Measurements from ENCODE around the gene SORCS2. TPM values are rescaled to one million over a fixed set of nuclear protein-coding genes. Genes with fewer than 3 reads are reported as not detected.
A peak's percentile ranks its signal among the peaks of the same experiment; 100 is the strongest.

The SORCS2 gene
- total and polyA plus RNA-seq, 2 of the 13 experiments (the other 11 are each of a cell fraction or from before 2014, with no cell fraction given) = 0.82 to 1.0 TPM

DNA sequence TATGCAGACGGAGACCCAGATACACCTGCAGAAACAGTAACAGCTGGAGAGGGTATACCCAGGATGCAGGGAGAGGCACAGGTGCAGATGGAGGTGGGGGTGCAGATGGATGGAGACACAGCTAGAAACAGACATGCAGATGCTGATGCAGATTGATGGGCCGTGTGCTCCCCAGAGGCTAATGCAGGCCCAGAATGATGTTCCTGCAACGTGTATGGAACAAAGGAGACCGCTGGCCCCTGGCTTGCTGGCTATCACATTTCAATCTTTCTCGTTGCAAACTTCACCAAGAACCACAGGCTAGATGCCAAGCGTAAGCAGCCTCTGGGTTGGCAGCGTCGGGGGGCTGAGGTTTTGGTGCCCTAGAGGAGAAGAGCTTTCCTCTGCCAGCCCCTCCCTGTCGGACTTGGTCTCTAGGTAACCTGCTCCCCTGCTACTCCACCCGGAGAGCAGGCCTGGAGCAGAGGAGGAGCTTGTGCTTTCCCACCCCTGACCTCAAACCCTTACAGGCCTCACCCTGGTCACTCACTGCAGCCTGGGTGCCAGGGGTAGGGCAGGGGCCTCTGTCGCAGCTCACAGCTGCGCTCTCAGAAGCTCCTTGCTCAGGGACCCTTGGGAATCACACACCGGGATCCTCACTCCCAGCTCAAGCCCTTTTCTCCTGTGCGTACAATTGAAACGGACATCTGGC, 311.4 kb downstream of the SORCS2 start:
- FAIRE-seq (no peak), DNase-seq (ENCODE audit: low spot score) (no peak), ATAC-seq (no peak)
- POLR2A ChIA-PET = no interaction called here
- no peak for TF ChIP-seq TCF12 (IDR thresholded peaks at IDR 0.05)
- no peak for TF ChIP-seq TCF12 (CRISPR knock-in tag; IDR thresholded peaks at IDR 0.05)
- no peak for TF ChIP-seq ZNF124 (CRISPR knock-in tag; IDR thresholded peaks at IDR 0.05)
- Histone ChIP-seq H3K4me3 (replicated peaks in 1 of 3; ENCODE audit: insufficient read depth in 1 of 3, low read depth in 2 of 3, low read length in 3 of 3) (no peak overlapping the region), H3K27me3 (ENCODE audit: control insufficient read depth in 1 of 2, insufficient read depth in 2 of 2, low read length in 2 of 2) (peaks cover 9 to 65% of the 10 kb centered on the region in 2 experiments; a peak in 4 of 5 replicates), H3K9me3 (ENCODE audit: low read length) (no peaks in the 10 kb centered on the region), H2AFZ (ENCODE audit: low read length) (no peak overlapping the region), H3K27ac (ENCODE audit: extremely low read length, insufficient read depth, low read length) (no peak overlapping the region), H3K79me2 (ENCODE audit: insufficient read depth, low read length) (no peaks in the 10 kb centered on the region), H3K4me1 (ENCODE audit: insufficient read depth, low read length) (no peaks in the 10 kb centered on the region), H3K36me3 (replicated peaks in 1 of 2; ENCODE audit: control insufficient read depth in 1 of 2, insufficient read depth in 2 of 2, low read length in 2 of 2) (no peaks in the 10 kb centered on the region), H3K9ac (ENCODE audit: insufficient read depth, low read depth, low read length) (no peak overlapping the region), H4K20me1 (ENCODE audit: insufficient read depth, low read length) (no peaks in the 10 kb centered on the region), H3K4me2 (ENCODE audit: low read depth, low read length) (no peak overlapping the region)
- in situ Hi-C loops (cut with HindIII; ENCODE audit: extremely low pct_ligation_motif_present, low pct_unique_long_range_greater_than_20kb) = no loop called here
- CTCF ChIA-PET (ENCODE audit: low intra/inter-chr PET ratio, low total read pairs) = no interaction called here
- intact Hi-C loops (cut with micrococcal nuclease; ENCODE audit: unreplicated experiment) = no loop called here
- no TSS peak for BruUV-seq (replicated peaks)
- 15% methylated on average over 8 of the region's 15 CpGs for WGBS (ENCODE audit: low lambda C conversion rate)

- Histone ChIP-seq H3K9ac (ENCODE audit: insufficient read depth, low read depth, low read length) (no peak overlapping the region), H3K4me3 (replicated peaks in 1 of 3; ENCODE audit: insufficient read depth in 1 of 3, low read depth in 2 of 3, low read length in 3 of 3) (no peak overlapping the region), H3K79me2 (ENCODE audit: insufficient read depth, low read length) (no peaks in the 10 kb centered on the region), H3K27ac (ENCODE audit: extremely low read length, insufficient read depth, low read length) (no peak overlapping the region), H3K27me3 (ENCODE audit: control insufficient read depth in 1 of 2, insufficient read depth in 2 of 2, low read length in 2 of 2) (peaks cover 10 to 56% of the 10 kb centered on the region in 2 experiments; a peak in 4 of 5 replicates), H4K20me1 (ENCODE audit: insufficient read depth, low read length) (no peaks in the 10 kb centered on the region), H3K36me3 (replicated peaks in 1 of 2; ENCODE audit: control insufficient read depth in 1 of 2, insufficient read depth in 2 of 2, low read length in 2 of 2) (no peaks in the 10 kb centered on the region), H3K4me1 (ENCODE audit: insufficient read depth, low read length) (no peaks in the 10 kb centered on the region), H3K9me3 (ENCODE audit: low read length) (no peaks in the 10 kb centered on the region), H3K4me2 (ENCODE audit: low read depth, low read length) (no peak overlapping the region), H2AFZ (ENCODE audit: low read length) (no peak overlapping the region)
- no peak for ATAC-seq
- in situ Hi-C loops (cut with HindIII; ENCODE audit: extremely low pct_ligation_motif_present, low pct_unique_long_range_greater_than_20kb) = no loop called here
- intact Hi-C loops (cut with micrococcal nuclease; ENCODE audit: unreplicated experiment) = no loop called here
- ChIA-PET POLR2A (no interaction called here), CTCF (ENCODE audit: low intra/inter-chr PET ratio, low total read pairs) (no interaction called here)
- no peak for FAIRE-seq
- TF ChIP-seq DRAP1 (CRISPR knock-in tag; IDR thresholded peaks at IDR 0.05) = no peak
- peak; percentile 55; the same call in 1 of the 2 replicates for TF ChIP-seq ZNF629 (CRISPR knock-in tag; conservative IDR thresholded peaks at IDR 0.05)
- no peak for TF ChIP-seq ZNF282 (IDR thresholded peaks at IDR 0.05; ENCODE audit: partially characterized antibody)
- TF ChIP-seq HNF1A (IDR thresholded peaks at IDR 0.05; ENCODE audit: low read depth) = no peak
- no peak for TF ChIP-seq HNF1A (CRISPR knock-in tag; IDR thresholded peaks at IDR 0.05; ENCODE audit: borderline replicate concordance)
- no TSS peak for BruUV-seq (replicated peaks)
- no peak for DNase-seq (ENCODE audit: low spot score)
- WGBS (ENCODE audit: low lambda C conversion rate) = 61% methylated on average over 14 of the region's 25 CpGs
Observed at GRCh38 chr4:7505116-7505900, 313.0 kb downstream of the SORCS2 start.
